ENCODE data around the gene AKAP13. TPM values are rescaled to one million over a fixed set of nuclear protein-coding genes. Genes with fewer than 3 reads are reported as not detected.

Gene AKAP13
- total and polyA plus RNA-seq, 2 of the 8 experiments (the other 6 are each of a cell fraction or from before 2014, with no cell fraction given): 14.0 to 46.2 TPM

DNA sequence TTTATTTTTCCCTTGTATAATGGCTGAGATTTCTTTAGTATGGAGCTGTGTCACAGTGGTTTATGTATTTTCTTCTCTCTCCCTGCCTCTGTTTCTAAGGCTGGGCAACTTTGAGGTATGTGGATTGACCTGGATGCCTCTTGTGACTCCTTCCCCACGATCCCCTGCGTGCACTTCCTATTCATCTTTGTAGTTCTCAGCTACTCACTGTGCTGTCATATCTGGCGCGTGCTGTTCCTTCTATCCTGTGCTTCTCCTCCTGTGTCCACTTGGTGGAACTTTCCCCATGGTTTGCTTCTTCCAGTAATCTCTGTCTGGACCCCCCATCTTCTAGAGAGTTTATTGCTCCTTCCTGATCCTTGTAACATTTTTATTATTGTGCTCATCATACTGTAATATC lies 97.3 kb downstream of the AKAP13 start:
- Histone ChIP-seq H3K14ac (ENCODE audit: insufficient read length) (no peak overlapping the region), H3K9ac (replicated peaks in 1 of 4; ENCODE audit: extremely low read depth in 1 of 4, low read depth in 3 of 4, low read length in 3 of 4) (no peak overlapping the region; a peak in 1 of 7 replicates), H3K4me2 (ENCODE audit: insufficient read depth in 1 of 2, low read depth in 2 of 2, low read length in 2 of 2) (no peak overlapping the region), H3K79me1 (ENCODE audit: low read depth, low read length) (peaks cover 6% of the 10 kb centered on the region), H3K23ac (ENCODE audit: insufficient read length) (no peak overlapping the region), H2BK12ac (ENCODE audit: low read depth, low read length) (no peak overlapping the region), H2BK15ac (ENCODE audit: low read length) (no peak overlapping the region), H4K8ac (ENCODE audit: extremely low read depth, insufficient read depth, low read length) (no peak overlapping the region), H4K5ac (ENCODE audit: insufficient read length, low read depth, low read length) (no peak overlapping the region), H3K23me2 (ENCODE audit: low read depth, low read length) (no peaks in the 10 kb centered on the region), H3K27me3 (replicated peaks in 1 of 4; ENCODE audit: control insufficient read depth in 3 of 4, extremely low read depth in 1 of 4, insufficient read depth in 3 of 4, low read length in 3 of 4) (no peaks in the 10 kb centered on the region), H2BK120ac (replicated peaks; ENCODE audit: low read depth, low read length) (no peak overlapping the region), H2AK5ac (ENCODE audit: low read depth, low read length) (no peak overlapping the region; the same call in 1 of the 2 replicates), H2BK20ac (ENCODE audit: low read length) (no peak overlapping the region), H3K18ac (ENCODE audit: extremely low read depth, low read length) (no peak overlapping the region), H3K9me3 (ENCODE audit: insufficient read depth in 2 of 2, low read depth in 1 of 2, low read length in 1 of 2) (no peaks in the 10 kb centered on the region), H4K20me1 (replicated peaks in 1 of 2; ENCODE audit: control insufficient read depth in 1 of 2, insufficient read depth in 2 of 2, low read length in 2 of 2) (peaks cover 7 to 14% of the 10 kb centered on the region in 2 experiments), H2BK5ac (ENCODE audit: low read depth, low read length) (no peak overlapping the region), H3K4ac (replicated peaks; ENCODE audit: insufficient read length, low read depth, low read length) (no peak overlapping the region), H3K79me2 (ENCODE audit: control insufficient read depth in 1 of 2, insufficient read depth in 2 of 2, low read length in 2 of 2) (peaks cover 0 to 78% of the 10 kb centered on the region in 2 experiments; a peak in 3 of 4 replicates), H3K4me3 (ENCODE audit: extremely low read depth in 1 of 4, insufficient read depth in 2 of 4, low read depth in 3 of 4, low read length in 4 of 4) (no peak overlapping the region), H2AFZ (ENCODE audit: low read length) (no peak overlapping the region), H4K91ac (replicated peaks; ENCODE audit: insufficient read length, low read length) (no peak overlapping the region), H3K36me3 (ENCODE audit: control insufficient read depth in 2 of 4, insufficient read depth in 4 of 4, low read length in 3 of 4) (no peaks in the 10 kb centered on the region), H3K56ac (replicated peaks; ENCODE audit: insufficient read length, low read depth, low read length) (no peak overlapping the region), H3K27ac (ENCODE audit: low read depth, low read length) (no peak overlapping the region), H3K4me1 (replicated peaks in 1 of 4; ENCODE audit: control insufficient read depth in 3 of 4, insufficient read depth in 4 of 4, low read length in 3 of 4) (peaks cover 0 to 11% (median 6%) of the 10 kb centered on the region in 4 experiments; a peak in 5 of 7 replicates)
- POLR2A ChIA-PET (ENCODE audit: partially characterized antibody): no interaction called here
- FAIRE-seq (no peak), DNase-seq (ENCODE audit: low read depth in 1 of 2, low spot score in 2 of 2) (no peak)
- 79% methylated on average over 4 of the region's 4 CpGs; no CpG with 5 or more reads in 1 of the 2 experiments for WGBS, 2 experiments (ENCODE audit: extremely low coverage in 1 of 2, insufficient coverage in 1 of 2, insufficient read length in 1 of 2, insufficient replicate concordance in 2 of 2, low coverage in 1 of 2, low lambda C conversion rate in 2 of 2, missing lambda C conversion rate in 1 of 2)
- CTCF ChIA-PET (ENCODE audit: partially characterized antibody): interaction anchor here (0.9 to 3.9 kb wide), 5 partner anchors 9 to 77 kb away, joined by 3 to 28 read pairs (median 4); no protein-coding TSS in a partner anchor
- TF ChIP-seq SRF (IDR thresholded peaks at IDR 0.05; ENCODE audit: low read depth, low read length) (no peak), RFX5 (IDR thresholded peaks at IDR 0.05; ENCODE audit: borderline replicate concordance, low read depth, low read length) (no peak), BACH1 (IDR thresholded peaks at IDR 0.05; ENCODE audit: low read length) (no peak), KDM4A (IDR thresholded peaks at IDR 0.05; ENCODE audit: low read depth, low read length, severe bottlenecking) (no peak), SP2 (IDR thresholded peaks at IDR 0.05; ENCODE audit: low read length) (no peak), HDAC2 (IDR thresholded peaks at IDR 0.05; ENCODE audit: borderline replicate concordance in 1 of 2, low read depth in 2 of 2, low read length in 2 of 2) (no peak), BCL11A (IDR thresholded peaks at IDR 0.05; ENCODE audit: low read depth in 2 of 2, low read length in 2 of 2) (no peak), CBX5 (IDR thresholded peaks at IDR 0.05; ENCODE audit: low read depth, low read length) (no peak), GABPA (IDR thresholded peaks at IDR 0.05; ENCODE audit: borderline replicate concordance, insufficient read depth, low read length) (no peak), POLR2AphosphoS5 (IDR thresholded peaks at IDR 0.05; ENCODE audit: low read depth, low read length) (no peak), GTF2F1 (IDR thresholded peaks at IDR 0.05; ENCODE audit: borderline replicate concordance, low read depth, low read length) (no peak), NANOG (IDR thresholded peaks at IDR 0.05; ENCODE audit: insufficient read depth, low read depth, low read length, poor library complexity, severe bottlenecking) (no peak), TAF1 (IDR thresholded peaks at IDR 0.05; ENCODE audit: low read depth, low read length) (no peak), TEAD4 (IDR thresholded peaks at IDR 0.05; ENCODE audit: low read depth, low read length) (no peak)
- TF ChIP-seq, protein P1, sequence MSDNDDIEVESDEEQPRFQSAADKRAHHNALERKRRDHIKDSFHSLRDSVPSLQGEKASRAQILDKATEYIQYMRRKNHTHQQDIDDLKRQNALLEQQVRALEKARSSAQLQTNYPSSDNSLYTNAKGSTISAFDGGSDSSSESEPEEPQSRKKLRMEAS (IDR thresholded peaks at IDR 0.05): no peak

Measured in H1 (cell line).